Right kidney (tissue), 1 donor: Measurements from ENCODE around the gene PRDX2.

ENCODE experiments used
- DNase-seq: peaks from one replicate; pipeline ENCODE4 v3.0.0-alpha.2; 2016

PRDX2 gene

GRCh38 chr19:12793290-12794195 is 8.1 kb downstream of the PRDX2 start:
- DNase-seq, result peak; percentile 96

DNA sequence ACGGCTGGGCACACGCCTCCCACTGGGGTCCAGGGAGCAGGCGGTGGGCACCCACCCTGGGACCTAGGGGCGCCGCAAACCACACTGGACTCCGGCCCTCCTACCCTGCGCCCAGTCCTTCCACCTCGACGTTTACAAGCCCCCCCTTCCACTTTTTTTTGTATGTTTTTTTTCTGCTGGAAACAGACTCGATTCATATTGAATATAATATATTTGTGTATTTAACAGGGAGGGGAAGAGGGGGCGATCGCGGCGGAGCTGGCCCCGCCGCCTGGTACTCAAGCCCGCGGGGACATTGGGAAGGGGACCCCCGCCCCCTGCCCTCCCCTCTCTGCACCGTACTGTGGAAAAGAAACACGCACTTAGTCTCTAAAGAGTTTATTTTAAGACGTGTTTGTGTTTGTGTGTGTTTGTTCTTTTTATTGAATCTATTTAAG is 8.7 kb downstream of the PRDX2 start:
- DNase-seq, result no peak

GRCh38 chr19:12792051-12792852 is 9.3 kb downstream of the PRDX2 start:
- DNase-seq, result peak; percentile 82

DNA sequence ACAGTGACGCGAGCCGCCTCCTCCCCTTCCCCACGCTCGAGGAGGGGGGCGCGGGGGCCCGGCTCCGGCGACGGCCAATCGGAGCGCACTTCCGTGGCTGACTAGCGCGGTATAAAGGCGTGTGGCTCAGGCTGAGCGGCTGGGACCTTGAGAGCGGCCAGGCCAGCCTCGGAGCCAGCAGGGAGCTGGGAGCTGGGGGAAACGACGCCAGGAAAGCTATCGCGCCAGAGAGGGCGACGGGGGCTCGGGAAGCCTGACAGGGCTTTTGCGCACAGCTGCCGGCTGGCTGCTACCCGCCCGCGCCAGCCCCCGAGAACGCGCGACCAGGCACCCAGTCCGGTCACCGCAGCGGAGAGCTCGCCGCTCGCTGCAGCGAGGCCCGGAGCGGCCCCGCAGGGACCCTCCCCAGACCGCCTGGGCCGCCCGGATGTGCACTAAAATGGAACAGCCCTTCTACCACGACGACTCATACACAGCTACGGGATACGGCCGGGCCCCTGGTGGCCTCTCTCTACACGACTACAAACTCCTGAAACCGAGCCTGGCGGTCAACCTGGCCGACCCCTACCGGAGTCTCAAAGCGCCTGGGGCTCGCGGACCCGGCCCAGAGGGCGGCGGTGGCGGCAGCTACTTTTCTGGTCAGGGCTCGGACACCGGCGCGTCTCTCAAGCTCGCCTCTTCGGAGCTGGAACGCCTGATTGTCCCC is 10.1 kb downstream of the PRDX2 start, which contains the start of gene JUNB:
Gene JUNB (plus strand): TSS at position 142 of the 706 bp plus-strand sequence. CDS start 286 bp downstream, at position 428.
- peak; percentile 92 for DNase-seq

DNA sequence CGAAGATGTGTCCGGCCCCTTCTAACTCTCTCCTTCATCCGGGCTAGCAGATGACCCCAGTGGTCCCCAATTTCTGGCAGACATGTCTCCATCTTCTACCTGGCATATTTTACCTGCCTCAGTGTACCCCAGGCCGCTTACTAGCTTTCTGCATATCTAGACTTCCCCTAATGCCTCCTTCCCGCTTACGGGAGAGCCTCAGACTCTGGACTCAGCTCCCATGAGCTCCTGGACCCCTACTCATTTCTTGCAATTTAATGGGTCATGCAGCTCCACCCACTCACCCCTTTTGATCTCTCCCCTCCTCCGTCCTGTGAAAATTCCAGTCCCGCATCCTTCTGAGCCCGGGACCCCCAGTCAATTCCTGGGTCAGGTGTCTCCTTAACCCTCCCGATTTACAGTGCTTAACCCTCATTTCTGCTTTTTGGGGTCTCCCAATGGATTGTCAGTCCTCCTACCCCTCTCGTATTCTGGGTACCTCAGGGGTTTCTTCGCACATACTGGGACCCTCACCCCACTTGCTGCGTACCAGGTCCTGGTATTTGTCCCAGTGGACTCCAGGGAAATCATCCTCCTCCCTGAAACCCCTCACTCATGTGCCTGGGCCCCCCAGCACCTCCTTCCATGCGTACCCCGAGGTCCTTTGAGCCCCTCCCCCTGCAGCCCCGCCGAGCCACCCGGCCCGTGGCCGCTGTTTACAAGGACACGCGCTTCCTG is 10.8 kb downstream of the PRDX2 start:
- no peak for DNase-seq

- peak; percentile 96 for DNase-seq
These were observed 11.5 kb downstream of the PRDX2 start for GRCh38 chr19:12789904-12790619.

DNA sequence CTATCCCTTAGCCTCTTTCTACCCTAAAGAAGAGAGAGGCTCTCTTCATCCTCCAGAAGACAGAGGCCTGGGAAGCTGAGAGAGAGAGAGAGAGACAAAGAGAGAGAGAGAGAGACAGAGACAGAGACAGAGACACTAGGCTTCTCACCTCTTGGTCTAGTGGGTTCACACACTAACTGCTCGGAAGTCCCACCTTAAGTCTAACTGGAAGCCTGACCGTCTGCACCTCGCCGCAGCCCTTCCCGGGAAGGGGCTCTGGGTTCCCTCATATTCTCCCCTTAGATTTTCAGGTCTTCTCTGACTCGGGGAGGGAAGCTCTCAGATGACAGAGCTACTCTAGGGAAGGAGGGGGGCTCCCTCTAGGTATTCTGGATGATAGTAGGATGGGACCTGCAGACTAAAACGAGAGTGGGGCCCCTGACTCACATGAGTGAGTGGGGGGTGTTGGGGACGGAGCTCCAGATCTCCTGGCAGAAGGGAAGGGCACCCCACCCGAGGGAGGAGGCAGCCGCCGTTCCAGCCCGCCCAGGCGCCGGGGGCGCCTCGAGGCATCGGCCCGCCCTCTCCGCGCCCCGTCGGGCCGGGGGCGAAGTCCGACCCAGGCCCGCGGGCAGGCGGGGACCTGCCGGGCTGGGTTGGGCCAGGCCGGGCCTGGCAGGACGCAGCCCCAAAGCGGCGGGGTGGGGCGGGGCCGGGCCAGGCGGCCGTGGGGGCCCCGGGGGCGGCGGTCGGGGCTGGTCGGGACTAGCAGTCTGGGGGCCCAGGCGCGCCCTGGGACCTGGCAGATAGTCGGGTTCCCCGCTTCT is 12.3 kb downstream of the PRDX2 start:
- DNase-seq, result peak; percentile 72

DNA sequence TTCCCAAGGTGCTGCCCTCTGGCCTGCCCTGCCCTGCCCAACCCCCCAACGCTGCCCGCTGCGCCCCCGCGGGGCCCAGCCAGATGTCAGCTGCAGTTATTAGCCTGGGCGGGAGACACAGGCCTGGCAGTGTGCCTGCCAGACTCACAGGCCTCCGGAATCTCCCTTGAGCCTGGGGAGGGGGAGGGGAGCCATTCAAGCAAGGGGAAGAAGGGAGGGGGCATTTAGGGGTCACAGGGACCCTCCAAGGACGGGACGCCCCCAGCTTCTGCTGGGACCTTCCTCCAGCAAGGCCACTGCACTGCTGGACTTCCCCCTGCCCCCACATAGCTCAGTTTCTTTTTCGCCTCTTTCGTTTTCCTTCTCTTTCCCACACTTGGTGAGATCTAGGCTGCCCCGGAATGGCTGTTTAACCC is 12.9 kb downstream of the PRDX2 start:
- DNase-seq, result peak; percentile 71

DNA sequence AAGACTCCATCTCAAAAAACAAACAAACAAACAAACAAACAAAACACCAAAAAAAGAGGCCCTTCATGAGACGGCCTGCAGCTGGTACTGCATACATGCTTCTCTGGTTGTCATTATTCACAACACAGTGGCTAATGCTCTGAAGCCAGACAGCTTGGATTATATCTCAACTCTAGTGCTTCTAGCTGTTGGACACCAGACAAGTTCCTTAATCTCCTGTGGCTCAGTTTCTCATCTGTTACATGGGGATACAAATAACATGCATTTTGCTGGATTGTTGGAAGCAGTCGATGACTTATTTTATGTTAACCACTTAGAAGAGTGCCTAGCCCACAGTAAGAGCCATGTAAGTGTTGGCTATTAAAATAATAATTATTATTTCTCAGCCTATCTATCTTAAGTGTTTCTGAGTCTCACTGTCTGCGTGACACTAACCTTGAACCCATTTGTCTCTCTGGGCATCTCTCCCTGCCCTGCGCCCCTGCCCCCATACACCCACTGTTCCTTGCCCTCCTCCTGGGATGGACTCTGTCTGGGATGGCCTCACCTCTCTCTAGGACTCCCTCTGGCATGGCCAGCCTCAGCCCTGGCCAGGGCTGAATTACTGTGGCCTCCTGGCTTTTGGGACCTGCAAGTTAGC is 13.4 kb downstream of the PRDX2 start:
- DNase-seq, result peak; percentile 27

DNA sequence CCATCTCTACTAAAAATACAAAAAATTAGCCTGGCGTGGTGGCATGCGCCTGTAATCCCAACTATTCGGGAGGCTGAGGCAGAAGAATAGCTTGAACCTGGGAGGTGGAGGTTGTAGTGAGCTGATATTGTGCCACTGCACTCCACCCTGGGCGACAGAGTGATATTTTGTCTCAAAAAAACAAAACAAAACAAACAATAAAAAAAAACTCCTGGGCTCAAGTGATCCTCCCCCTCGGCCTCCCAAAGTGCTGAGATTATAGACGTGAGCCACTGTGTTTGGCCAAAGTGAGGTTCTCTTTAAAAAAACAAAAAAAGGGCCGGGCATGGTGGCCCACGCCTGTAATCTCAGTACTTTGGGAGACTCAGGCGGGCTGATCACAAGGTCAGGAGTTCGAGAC is 14.1 kb downstream of the PRDX2 start:
- no peak for DNase-seq

- DNase-seq, result no peak
These were observed 14.6 kb downstream of the PRDX2 start for GRCh38 chr19:12786952-12787351.

DNA sequence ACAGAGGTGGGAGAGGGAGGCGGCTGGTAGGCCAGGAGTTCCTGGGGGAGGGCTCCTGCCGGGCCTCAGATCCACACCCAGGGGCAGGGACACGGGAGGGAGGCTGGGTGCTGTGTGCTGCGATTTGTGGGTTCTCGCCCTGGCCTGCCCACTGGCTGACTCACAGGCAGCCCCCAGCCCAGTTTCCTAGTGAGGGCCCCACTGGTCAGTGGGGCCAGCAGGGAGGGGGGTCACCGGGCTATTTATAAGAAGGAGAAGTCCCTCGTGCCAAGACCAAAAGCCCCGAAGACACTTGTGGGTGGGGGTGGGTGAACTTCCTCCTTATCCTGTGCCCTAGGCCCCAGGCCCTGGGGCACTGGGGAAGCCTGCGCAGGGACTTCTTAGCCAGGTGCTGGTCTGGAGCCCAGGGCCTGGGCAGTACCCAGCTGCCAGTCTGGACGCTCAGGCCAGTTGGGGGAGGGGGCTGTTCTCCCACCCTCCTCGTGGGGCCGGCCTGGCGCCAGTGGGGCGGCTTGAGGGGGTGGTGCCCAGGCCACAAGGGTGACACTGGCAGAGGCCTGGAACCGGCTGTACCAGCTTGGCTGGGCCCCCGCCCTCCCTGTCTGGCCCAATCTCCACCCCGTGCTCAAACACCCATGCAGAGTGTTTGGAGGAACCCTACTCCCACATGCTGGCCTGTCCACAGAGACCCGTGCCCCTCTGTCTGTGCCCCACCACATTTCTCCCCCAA is 15.3 kb downstream of the PRDX2 start:
- peak; percentile 50 for DNase-seq

- DNase-seq, result peak; percentile 18
These were observed 16.1 kb downstream of the PRDX2 start for GRCh38 chr19:12785431-12786031.

- no peak for DNase-seq
These were observed 16.6 kb downstream of the PRDX2 start for GRCh38 chr19:12784871-12785430.

DNA sequence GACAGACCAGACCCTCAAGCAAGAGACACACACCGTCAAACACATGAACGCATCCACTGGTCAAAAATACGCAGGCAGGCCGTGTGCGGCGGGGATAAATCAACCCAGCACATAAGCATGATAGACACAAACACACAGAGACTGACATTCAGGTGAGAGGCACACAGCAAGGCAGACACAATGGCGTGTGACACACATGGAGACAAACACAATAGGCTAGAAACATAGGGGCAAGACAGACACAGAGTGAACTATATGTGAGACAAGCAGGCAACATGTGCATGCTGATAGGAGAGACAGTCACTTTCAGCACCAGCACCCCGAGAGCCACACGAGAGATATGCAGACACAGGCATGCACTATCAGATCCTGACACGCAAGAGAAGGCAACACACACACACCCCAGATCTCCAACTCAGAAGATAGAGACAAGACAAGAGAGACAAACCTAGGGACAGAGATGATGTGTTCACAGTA is 17.2 kb downstream of the PRDX2 start:
- no peak for DNase-seq

DNA sequence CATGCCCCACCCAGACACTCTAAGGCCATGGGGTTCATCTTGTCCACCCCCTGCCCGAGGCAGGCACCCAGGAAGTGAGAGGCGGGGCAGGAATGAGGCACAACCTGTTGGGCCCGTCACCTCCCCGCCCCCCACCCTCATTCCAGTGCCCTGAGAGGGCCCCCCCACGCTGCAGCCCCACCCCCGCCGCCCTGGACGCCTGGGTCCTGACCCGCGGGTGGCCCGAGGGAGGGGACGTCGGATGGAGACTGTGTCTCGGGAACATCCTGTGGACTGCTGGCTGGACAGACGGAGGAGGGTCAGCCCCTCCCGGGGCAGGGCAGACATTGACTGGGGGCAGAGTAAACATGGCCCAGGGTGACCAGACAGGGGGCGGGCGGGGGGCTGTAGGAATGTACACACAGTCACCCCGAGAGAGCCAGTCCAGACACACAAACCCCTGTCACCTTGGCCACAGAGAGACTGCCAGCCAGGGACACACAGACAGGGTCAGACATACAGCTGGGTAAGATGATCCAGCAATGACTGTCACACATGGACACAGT is 17.7 kb downstream of the PRDX2 start:
- DNase-seq, result no peak

GRCh38 chr19:12783291-12783848 is 18.2 kb downstream of the PRDX2 start:
- DNase-seq, result no peak
